Measurements from ENCODE around the gene OXLD1. TPM values are rescaled to one million over a fixed set of nuclear protein-coding genes. Genes with fewer than 3 reads are reported as not detected.
A peak's percentile ranks its signal among the peaks of the same experiment; 100 is the strongest.

The OXLD1 gene
- total and polyA plus RNA-seq, 9 donors = 1.7 to 35.7 (median 20.9) TPM

- Histone ChIP-seq H3K4me1 (ENCODE audit: insufficient read depth) (peaks cover 10% of the 10 kb centered on the region), H3K4me3 (peak overlapping the region; percentile 100), H3K36me3 (no peaks in the 10 kb centered on the region), H3K27me3 (no peaks in the 10 kb centered on the region), H3K9me3 (no peaks in the 10 kb centered on the region), H3K27ac (peak overlapping the region in 1 of 2 donors; percentile 8)
- intact Hi-C loops (cut with DNase I) = no loop called here
- no peak for DNase-seq
- TF ChIP-seq POLR2A (IDR thresholded peaks at IDR 0.05) (no peak), EP300 (IDR thresholded peaks at IDR 0.05) (no peak)
- TF ChIP-seq, protein P1, sequence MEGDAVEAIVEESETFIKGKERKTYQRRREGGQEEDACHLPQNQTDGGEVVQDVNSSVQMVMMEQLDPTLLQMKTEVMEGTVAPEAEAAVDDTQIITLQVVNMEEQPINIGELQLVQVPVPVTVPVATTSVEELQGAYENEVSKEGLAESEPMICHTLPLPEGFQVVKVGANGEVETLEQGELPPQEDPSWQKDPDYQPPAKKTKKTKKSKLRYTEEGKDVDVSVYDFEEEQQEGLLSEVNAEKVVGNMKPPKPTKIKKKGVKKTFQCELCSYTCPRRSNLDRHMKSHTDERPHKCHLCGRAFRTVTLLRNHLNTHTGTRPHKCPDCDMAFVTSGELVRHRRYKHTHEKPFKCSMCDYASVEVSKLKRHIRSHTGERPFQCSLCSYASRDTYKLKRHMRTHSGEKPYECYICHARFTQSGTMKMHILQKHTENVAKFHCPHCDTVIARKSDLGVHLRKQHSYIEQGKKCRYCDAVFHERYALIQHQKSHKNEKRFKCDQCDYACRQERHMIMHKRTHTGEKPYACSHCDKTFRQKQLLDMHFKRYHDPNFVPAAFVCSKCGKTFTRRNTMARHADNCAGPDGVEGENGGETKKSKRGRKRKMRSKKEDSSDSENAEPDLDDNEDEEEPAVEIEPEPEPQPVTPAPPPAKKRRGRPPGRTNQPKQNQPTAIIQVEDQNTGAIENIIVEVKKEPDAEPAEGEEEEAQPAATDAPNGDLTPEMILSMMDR (IDR thresholded peaks at IDR 0.05) = no peak
- 27 to 35% (median 29%) methylated on average over 19 of the region's 19 CpGs for WGBS, 3 donors
These were observed 16.3 kb upstream of the OXLD1 start for GRCh38 chr17:81682565-81683207.

GRCh38 chr17:81681672-81682071 lies 15.3 kb upstream of the OXLD1 start:
- Histone ChIP-seq H3K27me3 (no peaks in the 10 kb centered on the region), H3K9me3 (no peaks in the 10 kb centered on the region), H3K4me3 (no peak overlapping the region), H3K4me1 (ENCODE audit: insufficient read depth) (peaks cover 10% of the 10 kb centered on the region), H3K36me3 (no peaks in the 10 kb centered on the region), H3K27ac (no peak overlapping the region)
- intact Hi-C loops (cut with DNase I) = no loop called here
- 52 to 68% (median 61%) methylated on average over 17 of the region's 17 CpGs for WGBS, 3 donors
- TF ChIP-seq POLR2A (IDR thresholded peaks at IDR 0.05) = no peak
- TF ChIP-seq EP300 (IDR thresholded peaks at IDR 0.05) = no peak
- TF ChIP-seq, protein P1 (IDR thresholded peaks at IDR 0.05) = no peak
- DNase-seq = no peak

- H3K36me3 ChIP-seq = no peaks in the 10 kb centered on the region
- peaks cover 10% of the 10 kb centered on the region for H3K4me1 ChIP-seq (ENCODE audit: insufficient read depth)
- no peaks in the 10 kb centered on the region for H3K27me3 ChIP-seq
- no peak overlapping the region for H3K27ac ChIP-seq
- DNase-seq = no peak
- no peak for TF ChIP-seq EP300 (IDR thresholded peaks at IDR 0.05)
- no peak for TF ChIP-seq POLR2A (IDR thresholded peaks at IDR 0.05)
- TF ChIP-seq, protein P1 (IDR thresholded peaks at IDR 0.05) = no peak
- 69 to 74% (median 72%) methylated on average over 11 of the region's 11 CpGs for WGBS, 3 donors
- H3K4me3 ChIP-seq = no peak overlapping the region
- no peaks in the 10 kb centered on the region for H3K9me3 ChIP-seq
- intact Hi-C loops (cut with DNase I) = no loop called here
These were observed 13.7 kb upstream of the OXLD1 start for GRCh38 chr17:81680150-81680549.

DNA sequence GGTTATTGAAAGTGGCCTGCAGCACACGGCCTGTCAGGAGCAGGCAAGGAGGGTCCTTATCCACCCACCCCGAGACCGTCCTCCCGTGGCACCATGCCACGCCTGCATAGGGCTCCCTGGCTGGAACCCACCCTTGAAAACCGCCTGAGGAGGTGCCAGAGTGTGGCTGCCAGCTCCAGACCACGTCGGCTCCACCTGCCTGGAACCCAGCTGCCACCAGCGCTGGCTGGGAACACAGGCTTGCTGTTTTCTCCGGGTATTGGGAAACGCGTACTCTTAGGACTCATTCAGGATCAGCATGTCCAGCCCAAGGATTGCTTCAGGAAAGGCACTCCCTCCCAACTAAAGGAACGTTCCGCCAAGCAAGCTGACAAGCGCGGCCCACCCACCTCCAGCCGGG lies 10.5 kb upstream of the OXLD1 start:
- TF ChIP-seq, protein P1 (IDR thresholded peaks at IDR 0.05) = no peak
- TF ChIP-seq EP300 (IDR thresholded peaks at IDR 0.05) (no peak), POLR2A (IDR thresholded peaks at IDR 0.05) (no peak)
- no peaks in the 10 kb centered on the region for H3K4me1 ChIP-seq (ENCODE audit: insufficient read depth)
- intact Hi-C loops (cut with DNase I) = no loop called here
- no peaks in the 10 kb centered on the region for H3K36me3 ChIP-seq
- WGBS, 3 donors = 82 to 87% (median 84%) methylated on average over 17 of the region's 17 CpGs
- no peak overlapping the region for H3K27ac ChIP-seq
- H3K9me3 ChIP-seq = no peaks in the 10 kb centered on the region
- H3K27me3 ChIP-seq = no peaks in the 10 kb centered on the region
- no peak overlapping the region for H3K4me3 ChIP-seq
- DNase-seq = no peak
